ELF-1 (cell line): ENCODE measurements around the gene EIF5.

Experiments used
- DNase-seq: peaks from one replicate; pipeline ENCODE4 v3.0.0-alpha.2; 2016; ENCODE audit warnings: low read depth, low spot score

Gene EIF5

DNA sequence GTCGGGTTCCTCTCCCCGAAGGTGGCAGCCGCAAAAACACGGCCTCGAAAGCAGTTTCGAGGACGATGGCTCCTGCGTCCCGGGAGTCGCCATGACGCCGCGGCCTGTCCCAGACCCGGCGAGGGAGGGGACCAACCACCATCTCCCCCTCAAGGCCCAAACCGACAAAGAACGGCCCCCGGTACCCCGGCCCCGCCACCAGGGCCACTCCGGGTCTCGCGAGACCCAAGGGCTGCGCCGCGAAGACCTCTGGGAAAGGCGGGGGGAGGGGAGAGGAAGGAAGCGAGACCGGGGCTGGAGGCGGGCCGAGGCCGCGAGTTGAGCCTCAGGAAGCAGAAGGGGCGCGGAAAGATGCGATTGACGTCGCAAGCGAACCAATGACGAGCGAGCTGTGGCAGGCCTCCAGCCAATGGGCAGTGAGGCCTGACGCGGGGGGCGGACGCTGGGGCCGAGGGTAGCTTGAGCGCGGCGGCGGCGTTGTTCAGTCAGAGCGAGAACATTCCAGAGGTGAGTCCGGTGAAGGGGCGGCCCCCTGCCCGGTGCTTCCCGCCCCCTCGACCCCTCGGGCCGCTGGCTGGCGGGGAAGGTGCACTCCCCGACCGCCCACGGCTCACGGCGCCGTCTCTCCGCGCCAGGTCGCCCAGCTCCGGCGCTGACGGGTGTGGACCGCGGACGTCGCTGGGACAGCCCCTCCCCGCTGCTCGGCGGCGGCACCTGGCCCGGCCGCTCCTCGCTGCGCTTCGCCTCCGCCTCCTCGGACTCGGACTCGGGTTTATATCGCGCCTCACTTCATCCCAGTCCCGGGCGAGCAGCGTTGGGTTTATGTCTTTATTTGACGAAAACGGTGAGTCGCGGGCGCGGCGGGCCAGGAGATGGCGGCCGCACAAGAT, at the start of gene EIF5:
Gene EIF5 (plus strand): TSS at position 484 of the 890 bp plus-strand sequence. CDS start 1,624 bp downstream, outside the sequence.
- peak; percentile 100 for DNase-seq

DNA sequence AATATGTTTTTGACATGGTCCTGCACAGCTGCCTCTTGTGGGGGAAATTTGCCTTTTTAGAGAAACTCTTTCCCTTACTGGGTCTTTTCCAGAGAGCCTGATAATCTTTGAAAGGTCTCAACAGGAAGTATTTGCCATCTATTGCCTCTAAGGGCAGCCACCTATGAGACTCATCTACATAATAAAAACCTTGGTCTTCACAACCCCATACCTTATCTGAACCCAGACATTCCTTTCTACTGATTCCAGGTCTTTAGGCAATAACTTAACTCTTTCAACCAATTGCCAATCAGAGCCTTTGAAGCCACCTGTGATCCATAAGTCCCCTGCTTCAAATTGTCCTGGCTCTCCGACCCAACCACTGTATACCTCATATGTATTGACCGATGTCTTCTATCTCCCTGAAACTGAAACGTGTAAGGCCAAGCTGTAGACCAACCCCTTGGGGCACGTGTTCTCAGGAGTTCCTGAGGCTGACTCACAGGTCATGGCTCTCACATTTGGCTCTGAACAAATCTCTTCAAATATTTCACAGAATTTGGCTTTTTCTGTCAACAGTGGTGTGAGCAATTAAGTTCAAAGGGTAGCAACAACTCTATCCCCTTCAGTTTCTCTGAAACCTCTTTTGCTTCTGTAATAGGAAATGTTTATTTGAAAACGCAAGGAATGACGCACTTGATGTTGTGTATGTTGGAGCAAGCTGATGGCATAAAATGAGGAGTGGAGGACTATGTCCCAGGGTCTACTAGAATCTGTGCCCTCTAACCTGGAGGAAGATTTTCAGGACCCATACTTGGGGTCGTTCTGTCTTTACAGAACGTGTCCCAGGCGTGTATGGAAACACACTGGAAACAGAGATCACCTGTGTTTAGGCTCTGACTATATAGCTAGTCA, 49.2 kb upstream of the EIF5 start:
- no peak for DNase-seq

DNA sequence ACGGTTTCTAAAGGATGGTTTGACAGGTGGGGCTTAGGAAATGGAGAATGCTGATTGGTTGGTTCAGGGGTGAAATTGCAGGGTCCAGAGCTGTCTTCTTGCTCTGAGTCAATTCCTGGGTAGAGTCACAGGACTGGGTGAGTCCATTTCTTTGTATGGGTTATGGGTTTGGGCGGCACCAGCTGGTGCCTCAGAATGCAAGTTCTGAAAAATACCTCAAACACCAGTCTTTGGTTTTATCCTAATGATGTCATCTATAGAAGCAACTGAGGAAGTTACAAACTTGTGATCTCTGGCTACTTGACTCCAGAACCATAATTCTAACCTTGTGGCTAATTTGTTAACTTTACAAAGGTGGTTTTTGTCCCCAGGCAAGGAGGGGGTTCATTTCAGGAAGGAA, 47.6 kb upstream of the EIF5 start:
- DNase-seq, result no peak

DNA sequence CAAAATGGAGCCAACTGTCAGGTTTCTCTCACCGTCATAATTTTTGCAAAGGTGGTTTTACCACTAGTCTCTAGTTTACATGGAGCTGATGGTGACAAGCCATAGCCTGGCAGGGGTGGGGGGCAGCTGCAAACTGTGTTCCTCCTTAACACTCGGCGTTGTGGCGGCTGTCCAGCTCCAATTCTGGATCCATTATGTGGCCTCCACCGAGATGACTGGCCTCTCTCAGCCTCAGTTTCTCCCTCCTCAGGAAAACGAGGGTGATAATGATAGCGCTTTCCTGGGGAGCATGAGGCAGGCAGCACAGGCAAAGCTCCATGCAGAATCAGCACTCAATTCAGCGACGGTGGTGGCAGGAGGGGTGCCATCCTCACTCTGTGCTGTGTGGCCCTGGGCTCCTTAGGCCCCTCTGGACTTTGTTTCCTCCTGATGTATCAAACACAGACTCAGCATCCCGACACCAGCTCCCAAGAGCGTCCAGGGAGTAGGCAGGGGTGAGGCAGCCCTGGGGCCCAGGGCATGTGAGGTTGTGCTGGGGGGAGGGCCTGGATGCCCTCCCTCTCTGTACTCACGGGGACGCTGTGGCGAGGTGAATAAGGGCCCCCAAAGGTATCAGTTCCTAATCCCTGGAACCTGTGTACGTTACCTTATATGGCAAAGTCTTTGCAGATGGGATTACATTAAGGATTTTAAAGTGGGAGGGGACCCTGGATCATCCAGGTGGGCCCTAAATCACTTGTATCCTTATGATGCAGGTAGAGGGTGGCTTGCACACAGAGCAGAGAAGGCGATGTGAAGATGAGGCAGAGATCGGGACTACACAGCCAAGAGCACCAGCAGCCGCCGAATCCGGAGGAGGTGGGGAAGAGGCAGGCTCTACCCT, 46.8 kb upstream of the EIF5 start:
- DNase-seq, result no peak

DNA sequence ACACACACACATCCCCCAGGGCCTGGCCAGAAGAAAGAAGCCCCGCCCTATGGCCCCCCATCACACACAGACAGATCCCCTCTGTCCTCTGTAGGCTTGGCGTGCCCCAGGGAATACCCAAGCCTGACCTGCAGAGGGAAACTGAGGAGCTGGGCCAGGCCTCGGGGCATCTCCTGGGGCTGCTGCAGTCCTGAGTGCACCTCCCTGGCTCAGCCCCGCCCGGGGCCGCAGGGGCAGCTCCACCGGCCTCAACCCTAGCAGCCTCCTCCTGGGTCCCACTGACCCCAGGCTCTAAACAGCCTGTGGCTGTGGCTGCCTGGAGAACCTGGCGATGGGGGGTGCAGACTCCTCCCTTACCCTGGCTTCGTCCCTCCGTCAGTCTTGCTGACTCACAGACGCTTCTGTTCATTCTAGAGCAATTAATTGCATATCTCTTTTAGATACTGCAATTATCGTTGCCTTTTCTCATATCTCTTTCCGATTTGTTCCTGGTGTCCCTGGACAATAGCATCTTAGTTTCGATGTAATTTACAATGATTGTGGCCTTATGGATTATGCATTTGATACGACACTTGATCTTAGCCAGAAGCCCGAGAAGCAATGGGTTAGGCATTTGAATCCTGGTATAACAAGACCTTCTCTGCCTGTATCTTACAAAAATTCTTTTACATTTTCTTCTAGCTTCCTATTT, 45.8 kb upstream of the EIF5 start:
- DNase-seq, result peak; percentile 28

DNA sequence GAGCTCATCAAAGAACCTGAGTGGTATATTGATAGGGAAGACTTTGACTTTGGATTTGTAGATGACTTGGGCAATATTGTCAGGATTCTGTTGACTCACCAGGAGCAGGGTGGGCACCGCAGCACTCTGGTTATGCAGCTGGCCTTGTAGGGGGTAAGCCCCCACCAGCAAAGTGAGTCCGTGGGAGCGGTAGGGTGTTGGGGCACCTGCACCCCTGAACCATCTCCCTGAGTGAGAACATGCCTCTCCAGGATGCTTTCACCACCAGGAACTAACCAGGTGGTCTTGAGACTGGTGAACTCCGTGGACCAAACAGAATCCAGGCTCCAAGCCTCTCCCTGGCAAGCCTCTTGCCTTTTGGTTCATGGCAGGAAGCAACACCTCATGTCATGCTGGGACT, 44.0 kb upstream of the EIF5 start:
- DNase-seq, result no peak

DNA sequence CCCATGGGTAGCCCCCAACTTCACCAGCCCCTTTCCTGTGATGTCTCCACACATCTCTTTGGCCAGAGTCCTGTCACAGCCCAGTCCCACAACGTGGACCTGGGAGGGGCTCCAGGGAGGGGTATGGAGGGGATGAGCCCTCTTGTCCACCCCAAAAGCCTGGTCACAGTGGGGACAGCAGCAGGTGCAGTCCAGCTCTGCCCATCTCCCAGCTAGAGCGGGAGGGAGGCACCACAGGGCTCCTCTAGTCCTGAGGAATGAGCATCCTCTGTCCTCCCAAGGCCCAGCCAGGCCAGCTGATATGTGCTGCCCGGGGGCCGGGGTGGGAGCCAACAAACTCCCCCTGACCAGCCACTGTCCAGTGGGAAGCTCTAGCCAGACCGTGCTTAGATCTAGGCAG, 43.5 kb upstream of the EIF5 start:
- no peak for DNase-seq

DNA sequence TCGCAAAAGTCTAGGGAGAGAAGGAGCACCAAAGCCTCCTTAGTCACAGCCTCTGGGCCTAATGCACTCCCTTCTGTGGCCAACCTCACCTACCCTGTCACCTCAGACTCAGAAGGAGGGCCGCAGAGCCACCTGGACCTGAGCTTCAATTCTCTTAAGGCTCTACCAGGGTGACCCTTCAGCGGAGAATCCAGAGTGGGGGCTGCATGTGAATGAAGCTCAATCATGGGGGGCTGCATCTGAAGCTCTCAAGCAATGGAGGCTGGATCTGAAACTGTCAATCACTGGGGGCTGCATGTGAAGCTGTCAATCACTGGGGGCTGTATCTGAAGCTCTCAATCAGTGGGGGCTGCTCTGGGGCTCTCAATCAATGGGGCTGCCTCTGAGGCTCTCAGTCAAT, 43.1 kb upstream of the EIF5 start:
- no peak for DNase-seq

DNA sequence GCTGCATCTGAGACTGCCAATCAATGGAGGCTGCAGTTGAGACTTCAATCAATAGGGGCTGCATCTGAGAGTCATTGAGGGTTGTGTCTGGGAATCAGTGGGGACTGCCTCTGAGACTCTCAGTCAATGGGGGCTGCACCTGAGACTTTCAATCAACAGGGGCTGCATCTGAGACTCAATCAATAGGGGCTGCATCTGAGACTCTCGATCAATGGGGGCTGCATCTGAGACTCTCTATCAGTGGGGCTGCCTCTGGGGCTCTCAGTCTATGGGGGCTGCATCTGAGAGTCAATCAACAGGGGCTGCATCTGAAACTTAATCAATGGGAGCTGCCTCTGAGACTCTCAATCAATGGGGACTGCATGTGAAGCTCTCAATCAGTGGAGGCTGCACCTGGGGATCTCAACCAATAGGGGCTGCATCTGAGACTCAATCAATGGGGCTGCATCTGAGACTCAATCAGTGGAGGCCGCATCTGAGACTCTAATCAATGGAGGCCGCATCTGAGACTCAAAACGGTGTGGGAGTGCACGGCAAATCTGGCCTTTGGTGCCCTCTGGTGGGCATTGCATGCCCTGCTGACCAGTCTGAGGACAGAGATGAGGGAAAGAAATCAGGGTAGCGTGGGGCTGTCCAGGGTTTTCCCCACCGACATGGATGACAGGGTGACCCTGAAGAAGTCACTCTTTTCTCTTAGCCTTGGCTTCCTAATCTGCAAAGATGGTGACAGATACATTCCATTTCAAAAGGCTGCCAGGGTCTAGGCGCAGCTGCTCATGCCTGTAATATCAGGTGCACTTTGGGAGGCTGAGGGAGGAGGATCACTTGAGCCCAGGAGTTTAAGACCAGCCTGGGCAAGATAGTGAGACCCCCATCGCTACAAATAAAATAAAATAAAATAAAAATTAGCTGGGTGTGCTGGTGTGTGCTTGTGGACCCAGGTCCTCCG, 41.3 kb upstream of the EIF5 start:
- peak; percentile 74 for DNase-seq

DNA sequence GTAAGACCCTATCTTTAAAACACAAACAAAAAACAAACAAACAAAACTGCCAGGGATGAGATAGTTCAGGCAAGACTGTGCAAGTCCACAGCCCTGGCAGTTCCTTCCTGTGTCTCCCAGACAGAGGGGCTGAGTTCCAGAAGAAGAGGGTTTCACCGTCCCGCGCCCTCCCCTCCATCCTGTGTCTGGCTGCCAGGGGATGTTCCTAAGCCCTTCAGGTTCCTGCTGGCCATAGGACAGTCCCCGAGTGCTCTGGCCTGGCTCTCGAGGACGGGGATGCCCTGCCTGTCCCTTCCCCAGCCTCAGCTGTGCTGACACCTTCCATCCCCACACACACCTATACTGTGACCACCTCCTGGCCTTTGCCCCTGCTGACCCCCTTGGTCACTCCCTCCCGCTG, 40.6 kb upstream of the EIF5 start:
- no peak for DNase-seq

DNA sequence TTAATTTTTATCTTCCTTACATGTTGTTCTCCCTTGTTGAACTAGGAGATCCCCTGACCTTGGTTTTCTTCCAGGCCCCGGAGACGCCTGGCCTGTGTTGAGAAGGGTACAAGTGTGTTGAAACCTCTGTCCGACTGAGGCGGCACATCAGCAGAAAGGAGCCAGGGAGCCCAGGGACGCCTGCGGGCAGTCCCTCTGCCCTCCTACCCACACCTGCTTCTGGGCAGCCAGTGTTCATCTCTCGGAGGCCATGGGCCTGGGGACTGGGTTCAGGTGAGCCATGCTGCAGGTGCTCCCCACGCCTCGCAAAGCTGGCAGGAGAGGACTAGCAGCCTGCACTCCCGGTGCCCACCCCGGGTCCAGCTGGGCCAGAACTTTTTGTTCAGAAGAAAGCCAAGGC, 39.9 kb upstream of the EIF5 start:
- DNase-seq, result no peak

DNA sequence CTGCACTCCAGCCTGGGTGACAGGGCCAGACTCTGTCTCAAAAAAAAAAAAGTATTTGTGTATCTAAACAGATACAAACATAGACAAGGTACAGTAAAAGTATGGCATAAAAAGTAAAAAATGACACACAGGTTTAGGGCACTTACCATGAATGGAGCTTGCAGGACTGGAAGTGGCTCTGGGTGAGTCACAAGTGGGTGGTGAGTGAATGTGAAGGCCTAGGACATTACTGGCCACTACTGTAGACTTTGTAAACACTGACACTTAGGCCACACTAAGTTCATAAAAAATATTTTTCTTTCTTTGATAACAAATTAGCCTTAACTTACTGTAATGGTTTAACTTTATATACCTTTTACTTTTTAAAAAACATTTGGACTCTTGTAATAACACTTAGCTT, 38.0 kb upstream of the EIF5 start:
- DNase-seq, result no peak

DNA sequence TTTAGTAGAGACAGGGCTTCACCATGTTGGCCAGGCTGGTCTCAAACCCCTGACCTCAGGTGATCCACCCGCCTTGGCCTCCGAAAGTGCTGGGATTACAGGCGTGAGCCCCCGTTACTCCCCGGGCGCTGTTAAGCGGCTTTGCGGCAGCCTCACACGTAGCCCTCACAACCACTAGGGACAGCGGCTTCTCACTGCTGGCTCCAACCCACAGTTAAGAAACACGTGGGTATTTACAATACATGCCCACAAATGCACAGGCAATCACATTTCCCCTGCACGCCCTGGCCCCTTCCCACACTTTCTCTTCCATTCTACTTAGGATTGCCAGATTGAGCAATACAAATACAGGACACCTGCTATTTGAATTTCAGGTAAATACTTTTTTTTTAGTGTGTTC, 37.0 kb upstream of the EIF5 start:
- peak; percentile 26 for DNase-seq

DNA sequence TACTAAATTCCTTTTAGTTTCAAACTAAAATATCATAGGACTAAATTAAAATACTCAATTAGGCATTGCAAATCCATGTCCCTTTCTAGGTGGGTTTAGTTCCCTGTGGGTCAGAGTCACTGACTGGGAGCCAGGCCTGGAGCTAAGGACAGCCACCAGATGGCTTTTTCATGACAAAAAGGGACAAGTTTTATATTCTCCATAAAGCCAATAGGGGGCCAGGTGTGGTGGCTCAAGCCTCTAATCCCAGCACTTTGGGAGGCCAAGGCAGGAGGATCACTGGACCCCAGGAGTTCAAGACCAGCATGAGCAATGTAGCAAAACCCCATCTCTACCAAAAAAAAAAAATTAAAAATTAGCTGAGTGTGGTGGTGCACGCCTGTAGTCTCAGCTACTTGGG, 35.4 kb upstream of the EIF5 start:
- no peak for DNase-seq

DNA sequence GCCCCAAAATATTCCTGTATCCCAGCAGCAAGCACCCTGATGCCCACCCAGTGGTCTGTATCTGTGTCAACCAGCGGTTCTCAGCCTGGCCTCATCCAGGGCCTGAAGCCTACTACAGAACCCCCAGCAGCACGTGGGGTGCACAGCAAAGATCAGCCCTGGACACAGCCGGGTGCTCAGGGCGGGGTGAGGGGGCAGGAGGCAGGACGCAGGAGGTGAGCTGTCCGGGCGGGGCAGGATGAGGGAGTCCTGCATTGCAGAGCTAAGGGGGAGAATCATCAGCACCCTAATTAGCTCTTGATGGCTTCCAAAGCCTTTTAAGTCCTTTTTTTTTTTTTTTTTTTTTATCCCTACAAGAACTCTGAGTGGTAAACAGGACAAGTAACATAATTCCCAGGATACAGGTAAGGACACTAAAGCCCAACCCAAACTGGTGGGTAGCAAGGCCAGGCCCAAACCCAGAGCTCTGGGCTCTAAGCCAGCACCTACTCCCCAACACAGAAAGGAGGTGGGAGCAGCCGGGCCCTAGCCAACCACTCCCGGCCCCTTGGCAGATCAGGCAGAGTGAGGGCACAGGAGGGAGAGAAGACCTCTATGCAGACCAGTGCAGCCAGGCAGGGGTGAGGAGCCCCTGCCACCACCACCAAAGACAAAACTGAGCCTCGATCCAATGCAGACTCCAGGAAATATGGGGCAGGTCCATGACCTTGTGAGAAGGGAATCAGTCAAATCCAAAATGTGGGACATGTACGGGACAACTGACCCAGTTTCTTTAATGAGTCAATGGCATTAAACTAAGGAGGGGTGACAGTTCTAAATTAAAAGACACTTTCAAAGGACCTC, 32.3 kb upstream of the EIF5 start:
- DNase-seq, result no peak

DNA sequence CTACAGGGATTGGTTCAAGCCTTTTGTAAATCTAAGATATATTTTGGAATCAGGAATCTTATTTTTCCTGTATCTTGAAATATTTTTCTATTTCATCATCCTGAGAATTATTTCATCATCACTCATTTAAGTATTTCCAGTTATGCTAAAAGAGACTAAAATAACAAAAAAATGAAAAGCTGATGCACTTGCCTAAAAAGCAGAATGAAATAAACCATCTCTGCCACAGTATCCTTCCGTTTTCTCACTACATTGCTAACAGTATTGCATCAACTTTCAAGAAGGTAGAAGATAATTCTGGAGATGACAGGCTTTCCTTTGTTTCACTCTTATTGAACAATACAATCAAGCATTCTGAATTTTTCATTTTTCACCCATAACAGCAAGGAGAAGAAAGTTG, 31.1 kb upstream of the EIF5 start:
- no peak for DNase-seq

DNA sequence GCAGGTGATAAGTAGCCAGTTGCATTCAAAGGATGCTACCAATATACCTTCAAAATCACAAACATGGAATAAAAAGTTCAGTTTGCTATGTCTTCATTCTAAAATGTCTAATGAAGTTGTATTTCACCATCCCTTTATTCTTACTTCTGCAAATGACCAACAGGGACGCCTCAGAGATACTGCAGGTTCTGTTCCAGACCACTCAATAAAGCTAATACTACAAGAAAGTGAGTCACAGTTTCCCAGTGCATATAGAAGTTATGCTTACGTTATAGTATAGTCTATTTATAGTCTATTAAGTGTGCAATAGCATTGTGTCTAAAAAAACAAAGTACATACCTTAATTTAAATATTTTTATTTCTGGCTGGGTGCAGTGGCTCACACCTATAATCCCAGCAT, 29.3 kb upstream of the EIF5 start:
- no peak for DNase-seq

DNA sequence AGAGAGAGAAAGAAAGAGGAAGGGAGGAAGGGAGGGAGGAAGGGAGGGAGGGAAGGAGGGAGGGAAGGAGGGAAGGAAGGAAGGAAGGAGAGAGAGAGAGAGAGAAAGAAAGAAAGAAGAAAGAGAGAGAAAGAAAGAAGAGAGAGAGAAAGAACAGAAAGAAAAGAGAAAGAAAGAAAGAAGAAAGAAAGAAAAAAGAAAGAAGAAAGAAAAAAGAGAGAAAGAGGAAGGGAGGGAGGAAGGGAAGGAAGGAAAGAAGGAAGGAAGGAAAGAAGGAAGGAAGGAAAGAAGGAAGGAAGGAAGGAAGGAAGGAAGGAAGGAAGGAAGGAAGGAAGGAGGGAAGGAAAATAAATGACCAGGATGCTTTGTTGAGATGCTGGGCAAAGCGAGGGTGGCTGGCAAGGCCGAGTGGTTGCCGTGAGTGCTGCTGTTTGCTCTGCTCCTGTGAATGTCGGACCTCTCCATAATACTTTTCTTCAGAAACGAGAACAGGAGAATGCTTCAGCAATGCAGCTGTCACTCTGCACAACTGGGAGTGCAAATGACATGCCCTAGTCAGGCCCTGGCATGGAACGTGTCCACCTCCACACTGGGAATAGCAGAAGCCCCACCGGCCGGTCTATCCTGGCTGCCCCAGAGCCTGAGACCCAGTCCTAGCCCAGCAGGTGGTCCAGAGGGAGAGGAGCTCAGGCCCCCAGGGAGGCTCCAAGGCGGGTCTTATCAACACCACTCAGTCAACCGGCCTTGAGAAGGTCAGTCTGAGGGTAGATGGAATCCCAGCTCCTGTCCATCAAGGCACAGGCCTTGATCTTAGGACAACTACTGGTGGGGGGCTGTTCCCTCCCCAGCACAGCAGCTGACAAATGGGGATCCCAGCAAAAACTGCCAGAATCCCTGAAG, 25.1 kb upstream of the EIF5 start:
- no peak for DNase-seq
